HG03342 (cell line): ENCODE measurements around the gene WBP1L.
A peak's percentile ranks its signal among the peaks of the same experiment; 100 is the strongest.
"Not testable (repeated sequence)": the region's sequence is repeated elsewhere in the genome, so short reads cannot be mapped to it uniquely, and the experiment has no call there.

ENCODE experiments used
- ATAC-seq: cut with Tn5 transposase; IDR thresholded peaks from one replicate; pipeline ENCODE4 v1.9.1; 2021; ENCODE audit warnings: mild to moderate bottlenecking, moderate library complexity; ENCODE audit not compliant: unreplicated experiment

WBP1L gene

DNA sequence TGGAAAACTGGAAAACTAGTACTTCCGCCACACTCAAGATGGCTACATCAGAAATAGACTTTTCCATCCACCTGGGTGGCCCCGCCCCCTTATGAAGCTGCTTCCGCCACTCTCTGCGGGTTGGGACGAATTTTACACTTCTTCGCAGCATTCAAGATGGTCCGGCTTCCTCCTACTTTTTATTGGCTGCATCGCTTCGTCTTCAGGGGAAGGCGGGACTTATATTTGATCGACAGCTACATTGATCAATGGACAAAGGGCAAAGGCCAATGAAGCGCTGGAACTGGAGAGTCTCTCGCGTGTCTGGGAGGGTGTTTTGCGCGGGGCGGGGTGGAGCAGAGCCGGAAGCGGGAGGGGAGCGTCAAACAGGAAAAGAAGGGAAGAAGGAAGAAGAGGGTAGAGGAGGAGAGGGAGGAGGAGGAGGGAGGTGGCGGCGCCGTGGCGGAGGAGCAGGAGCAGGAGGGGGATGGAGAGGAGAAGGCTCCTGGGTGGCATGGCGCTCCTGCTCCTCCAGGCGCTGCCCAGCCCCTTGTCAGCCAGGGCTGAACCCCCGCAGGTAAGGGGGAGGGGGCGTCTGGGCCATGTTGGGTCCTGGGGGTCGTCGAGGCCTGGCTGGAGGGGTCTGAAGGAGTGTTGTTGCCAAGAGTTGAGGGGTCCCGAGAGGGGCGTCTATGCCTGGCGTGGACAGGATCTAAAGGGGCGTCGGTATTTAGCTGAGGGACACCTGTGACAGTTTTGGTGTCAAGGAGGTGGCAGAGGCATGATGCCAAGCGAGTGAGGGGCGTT lies at the start of gene WBP1L:
WBP1L (plus strand) TSS at position 361 of the 786 bp plus-strand sequence; CDS start at position 467, 106 bp downstream.
- peak; percentile 96 for ATAC-seq

DNA sequence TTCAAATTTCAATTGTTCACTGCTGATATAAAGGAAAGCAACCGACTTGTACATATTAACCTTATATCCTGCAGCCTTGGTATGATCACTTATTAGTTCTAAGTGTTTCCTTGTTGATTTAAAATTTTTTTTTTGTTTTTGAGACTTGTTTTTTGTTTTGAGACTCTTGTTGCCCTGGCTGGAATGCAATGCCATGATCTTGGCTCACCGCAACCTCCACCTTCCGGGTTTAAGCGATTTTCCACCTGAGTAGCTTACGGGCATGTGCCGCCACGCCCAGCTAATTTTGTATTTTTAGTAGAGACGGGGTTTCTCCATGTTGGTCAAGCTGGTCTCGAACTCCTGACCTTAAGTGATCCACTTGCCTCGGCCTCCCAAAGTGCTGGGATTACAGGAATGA lies 48.3 kb upstream of the WBP1L start:
- ATAC-seq = not testable (repeated sequence)

DNA sequence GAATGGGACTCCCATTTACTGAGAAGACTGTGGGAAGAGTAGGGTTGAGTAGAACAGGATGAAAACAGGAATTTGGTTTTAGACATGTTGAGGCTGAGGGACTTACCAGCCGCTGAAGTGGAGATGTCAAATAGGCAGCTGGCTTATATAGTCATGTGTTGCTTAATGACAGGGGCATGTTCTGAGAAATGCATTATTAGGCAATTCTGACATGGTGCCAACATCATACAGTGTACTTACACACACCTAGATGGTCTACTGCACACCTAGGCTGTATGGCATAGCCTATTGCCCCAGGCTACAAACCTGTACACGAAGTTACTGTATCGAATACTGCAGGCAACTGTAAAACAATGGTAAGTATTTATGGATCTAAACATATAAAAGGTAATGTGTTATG lies 47.0 kb upstream of the WBP1L start:
- no peak for ATAC-seq

GRCh38 chr10:102698894-102699293 lies 44.9 kb upstream of the WBP1L start:
- no peak for ATAC-seq

- no peak for ATAC-seq
These were observed 42.5 kb upstream of the WBP1L start for GRCh38 chr10:102701272-102701671.

DNA sequence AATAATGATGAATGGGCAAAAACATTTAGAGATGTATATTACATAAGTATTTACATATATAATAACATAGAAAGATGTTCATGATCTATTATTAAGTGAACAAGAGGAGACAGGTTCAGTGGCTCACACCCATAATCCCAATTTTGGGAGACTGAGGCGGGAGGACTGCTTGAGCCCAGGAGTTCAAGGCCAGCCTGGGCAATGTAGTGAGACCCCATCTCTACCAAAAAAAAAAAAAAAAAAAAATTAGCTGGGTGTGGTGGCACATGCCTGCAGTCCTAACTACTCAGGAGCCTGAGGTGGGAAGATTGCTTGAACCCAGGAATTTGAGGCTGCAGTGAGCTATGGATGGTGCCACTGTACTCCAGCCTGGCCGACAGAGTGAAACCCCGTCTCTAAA lies 42.0 kb upstream of the WBP1L start:
- no peak for ATAC-seq

GRCh38 chr10:102702742-102703141 lies 41.0 kb upstream of the WBP1L start:
- ATAC-seq = no peak

- no peak for ATAC-seq
These were observed 38.8 kb upstream of the WBP1L start for GRCh38 chr10:102704915-102705314.

DNA sequence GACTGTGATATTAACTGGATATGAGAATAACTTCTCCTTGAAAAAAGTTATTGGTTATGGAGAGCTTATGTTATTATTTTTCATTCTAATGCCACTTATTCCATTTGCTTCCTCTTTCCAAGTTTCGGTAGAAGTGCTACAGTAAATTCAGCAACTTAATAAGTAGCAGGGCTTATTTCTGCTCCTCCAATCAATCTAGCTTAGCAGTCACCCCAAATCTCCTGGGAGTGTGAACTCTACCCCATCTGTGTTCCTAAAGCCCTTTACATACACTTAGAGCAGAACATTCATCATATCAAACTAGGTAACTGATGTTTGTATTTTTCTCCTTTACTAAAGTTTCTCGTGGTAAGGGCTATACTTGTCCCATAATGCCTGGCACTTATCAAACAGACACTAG lies 38.2 kb upstream of the WBP1L start:
- ATAC-seq = no peak

- ATAC-seq = no peak
These were observed 33.1 kb upstream of the WBP1L start for GRCh38 chr10:102710609-102711008.

DNA sequence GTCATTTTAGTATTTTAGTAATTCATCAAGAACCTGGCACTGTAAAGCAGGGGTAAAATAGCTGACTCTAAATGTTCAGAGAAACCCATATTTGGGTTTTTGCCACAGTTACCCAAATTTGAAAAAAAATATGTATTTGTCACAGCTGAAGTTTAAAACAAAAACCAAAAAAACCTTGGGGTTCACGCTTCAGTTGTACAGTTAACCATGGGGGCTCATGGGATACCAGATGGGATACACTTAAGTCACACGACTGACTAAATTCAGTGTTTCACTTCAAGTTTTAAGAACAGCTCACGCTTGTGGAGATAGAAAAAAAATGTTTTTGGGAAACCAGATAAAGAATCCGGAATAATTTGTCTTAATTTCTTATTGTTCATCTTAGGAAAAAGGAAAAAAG lies 31.7 kb upstream of the WBP1L start:
- ATAC-seq = no peak

DNA sequence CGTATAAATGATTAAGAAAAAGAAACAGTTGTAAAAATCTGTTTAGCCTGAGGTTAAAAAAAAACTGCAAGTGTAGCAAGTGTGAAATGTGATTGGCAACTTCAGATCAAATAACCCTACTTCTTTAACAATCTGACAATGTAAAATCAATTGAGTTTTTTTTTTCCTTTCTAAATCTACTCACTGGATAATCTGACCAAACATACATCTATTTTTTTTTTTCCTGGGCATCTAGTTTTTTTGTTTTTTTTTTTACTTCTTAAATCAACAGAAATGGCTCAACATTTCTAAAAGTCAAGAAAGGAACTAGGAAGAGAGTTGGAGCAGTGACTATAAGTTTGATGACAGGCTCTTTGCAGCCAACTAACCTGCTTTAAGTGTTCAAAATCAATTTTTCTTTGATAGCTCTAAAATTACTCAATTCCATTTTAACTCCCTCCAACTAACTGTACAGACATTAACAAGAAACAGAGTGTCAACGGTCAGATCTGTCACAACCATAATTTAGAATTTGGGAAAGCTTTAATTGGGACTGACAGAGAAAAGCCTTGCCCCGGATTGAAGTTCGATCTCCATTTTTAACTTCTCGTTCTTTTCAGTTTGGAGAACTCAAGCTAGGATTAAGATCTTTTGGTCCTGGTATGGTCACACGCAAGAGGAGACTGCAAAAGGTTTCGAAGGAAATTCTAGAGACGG lies 30.8 kb upstream of the WBP1L start:
- ATAC-seq = no peak

- ATAC-seq = no peak
These were observed 30.3 kb upstream of the WBP1L start for GRCh38 chr10:102713539-102713813.

DNA sequence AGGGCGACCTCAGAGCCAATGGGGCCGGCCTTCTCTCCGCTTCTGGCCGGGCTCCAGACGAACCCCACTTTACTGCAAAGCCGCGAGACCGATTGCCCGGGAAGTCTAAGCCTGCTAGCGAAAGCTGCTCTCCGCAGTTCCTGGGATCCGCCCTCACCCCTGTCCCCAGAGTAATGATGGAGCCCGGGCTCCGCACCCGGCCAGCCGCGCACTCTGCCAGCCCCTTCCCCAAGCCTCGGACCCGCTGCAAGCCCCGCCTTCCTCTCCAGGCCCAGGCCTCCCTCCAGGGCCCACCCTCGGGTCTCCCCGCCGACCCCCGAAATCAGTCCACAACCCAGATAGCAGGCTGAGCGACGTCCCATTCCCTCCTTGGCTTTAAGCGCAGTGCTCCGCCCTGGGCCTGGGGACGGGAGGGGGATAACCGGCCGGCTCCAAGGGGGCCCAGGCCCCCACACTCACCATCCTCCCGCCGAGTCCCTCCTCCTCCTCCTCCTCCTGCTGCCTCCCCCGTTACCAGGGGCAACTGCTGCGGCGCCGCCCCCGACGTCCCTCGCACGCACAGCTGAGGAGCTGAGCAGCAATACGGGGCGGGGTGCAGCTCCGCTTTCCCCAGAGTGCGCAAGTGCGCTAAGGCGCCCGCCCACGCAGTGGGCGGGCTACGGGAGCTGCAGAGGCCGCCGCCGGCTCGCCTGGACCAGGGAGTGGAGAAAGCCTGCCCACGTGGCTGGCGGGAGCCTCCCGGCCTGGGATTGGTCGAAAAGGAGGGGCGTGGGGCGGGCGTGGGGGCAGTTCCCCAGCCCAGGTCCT lies 29.7 kb upstream of the WBP1L start, which contains the start of gene ARL3:
ARL3 (minus strand) TSS at position 584 of the 807 bp plus-strand sequence; CDS start at position 462, 122 bp downstream.
- peak; percentile 71 for ATAC-seq

DNA sequence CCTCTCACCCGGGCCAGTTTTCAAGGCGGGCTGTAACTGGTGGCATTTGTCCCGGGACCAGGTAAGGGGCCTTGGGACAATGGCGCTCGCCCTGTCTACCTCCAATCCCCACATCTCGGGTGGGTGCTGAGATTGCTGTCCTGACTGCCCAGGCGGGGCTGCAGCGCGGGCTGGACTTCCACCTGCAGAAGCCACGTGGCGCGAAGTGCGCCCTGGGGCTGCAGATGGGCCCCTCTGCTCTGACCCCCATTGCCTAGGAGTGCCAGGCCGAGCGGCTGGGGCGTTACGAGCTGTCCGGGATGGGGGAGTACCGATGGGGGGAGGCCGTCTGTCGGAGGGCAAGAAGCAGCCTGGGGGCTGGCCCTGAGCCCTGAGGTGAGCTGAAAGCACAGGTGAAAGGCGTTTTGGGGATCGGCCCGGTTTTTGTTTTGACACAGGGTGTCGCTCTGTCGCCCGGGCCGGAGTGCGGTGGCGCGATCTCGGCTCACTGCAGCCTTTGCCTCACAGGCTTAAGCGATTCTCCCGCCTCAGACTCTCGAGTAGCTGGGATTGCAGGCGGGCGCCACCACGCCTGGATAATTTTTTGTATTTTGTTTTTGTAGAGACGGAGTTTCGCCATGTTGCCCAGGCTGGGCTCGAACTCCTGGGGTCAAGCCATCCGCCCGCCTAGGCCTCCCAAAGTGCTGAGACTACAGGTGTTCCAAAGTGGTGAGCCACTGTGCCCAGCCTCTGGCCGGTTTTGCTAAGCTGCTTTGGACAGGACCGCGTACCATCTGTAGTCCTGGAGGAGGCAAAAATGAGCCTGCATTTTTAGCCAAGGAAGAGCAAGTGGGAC lies 28.9 kb upstream of the WBP1L start, which contains the start of gene SFXN2:
SFXN2 (plus strand) TSS at position 16 of the 835 bp plus-strand sequence. CDS start 12,001 bp downstream, outside the sequence.
- ATAC-seq = no peak

DNA sequence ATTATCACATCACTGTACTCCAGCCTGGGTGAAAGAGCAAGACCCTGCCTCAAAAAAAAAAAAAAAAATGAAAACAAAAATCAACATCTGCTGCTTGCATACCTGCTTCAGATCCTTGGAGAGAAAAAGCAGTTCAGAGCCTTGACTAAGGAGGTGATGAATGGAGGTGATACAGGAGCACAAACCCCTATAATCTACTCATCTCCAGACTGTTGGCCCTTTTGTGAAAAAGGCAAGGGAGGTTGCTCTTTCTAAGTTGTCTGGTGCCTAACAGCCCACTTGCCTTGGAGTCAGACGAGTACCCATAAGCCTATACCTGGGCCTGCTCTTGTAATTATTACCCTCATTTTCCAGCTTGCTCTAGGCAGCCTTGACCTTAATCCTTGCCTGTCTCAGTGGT lies 27.9 kb upstream of the WBP1L start:
- ATAC-seq = no peak

- not testable (repeated sequence) for ATAC-seq
These were observed 26.7 kb upstream of the WBP1L start for GRCh38 chr10:102716900-102717565.

- no peak for ATAC-seq
These were observed 25.5 kb upstream of the WBP1L start for GRCh38 chr10:102718220-102718619.

DNA sequence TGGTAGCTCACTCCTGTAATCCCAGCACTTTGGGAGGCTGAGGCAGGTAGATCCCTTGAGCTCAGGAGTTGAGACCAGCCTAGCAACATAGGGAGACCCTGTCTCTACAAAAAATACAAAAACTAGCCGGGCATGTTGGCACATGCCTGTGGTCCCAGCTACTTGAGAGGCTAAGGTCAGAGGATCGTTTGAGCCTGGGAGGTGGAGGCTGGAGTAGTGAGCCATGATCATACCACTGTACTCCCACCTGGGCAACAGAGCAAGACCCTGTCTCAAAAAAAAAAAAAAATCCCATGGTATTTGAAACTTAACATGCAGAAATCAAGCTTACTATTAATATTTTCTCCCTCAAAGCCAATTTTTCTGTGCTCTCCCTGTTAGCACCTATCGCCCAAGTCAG lies 23.4 kb upstream of the WBP1L start:
- no peak for ATAC-seq

GRCh38 chr10:102720775-102721301 lies 22.9 kb upstream of the WBP1L start:
- ATAC-seq = no peak
